RKO (cell line): ENCODE results near the gene GOLT1A.

Experiments used
- DNase-seq: peaks from one replicate; pipeline ENCODE4 v3.0.0-alpha.2; 2016; ENCODE audit warnings: low spot score

Gene GOLT1A

GRCh38 chr1:204154568-204155255, 59.1 kb downstream of the GOLT1A start:
- DNase-seq: no peak

DNA sequence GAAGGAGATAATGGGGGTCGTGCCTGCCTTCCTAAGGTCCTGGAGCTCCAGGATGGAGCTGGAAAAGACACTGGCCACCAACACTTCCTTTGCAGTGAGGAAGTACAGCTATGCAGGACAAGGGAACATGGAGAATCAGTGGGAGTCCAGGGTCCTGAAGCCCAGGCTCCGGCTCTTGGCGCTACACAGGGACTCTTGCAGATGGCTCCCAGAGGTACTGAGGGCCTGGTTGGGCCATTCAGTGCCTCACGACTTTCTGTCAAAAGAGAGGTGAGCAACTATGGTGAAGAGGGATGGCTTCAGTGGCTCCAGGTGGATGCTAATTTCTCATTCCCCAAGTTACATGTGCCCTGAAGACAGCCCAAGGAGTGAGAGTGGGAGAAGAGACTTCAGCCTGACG, 60.1 kb downstream of the GOLT1A start:
- DNase-seq: no peak

DNA sequence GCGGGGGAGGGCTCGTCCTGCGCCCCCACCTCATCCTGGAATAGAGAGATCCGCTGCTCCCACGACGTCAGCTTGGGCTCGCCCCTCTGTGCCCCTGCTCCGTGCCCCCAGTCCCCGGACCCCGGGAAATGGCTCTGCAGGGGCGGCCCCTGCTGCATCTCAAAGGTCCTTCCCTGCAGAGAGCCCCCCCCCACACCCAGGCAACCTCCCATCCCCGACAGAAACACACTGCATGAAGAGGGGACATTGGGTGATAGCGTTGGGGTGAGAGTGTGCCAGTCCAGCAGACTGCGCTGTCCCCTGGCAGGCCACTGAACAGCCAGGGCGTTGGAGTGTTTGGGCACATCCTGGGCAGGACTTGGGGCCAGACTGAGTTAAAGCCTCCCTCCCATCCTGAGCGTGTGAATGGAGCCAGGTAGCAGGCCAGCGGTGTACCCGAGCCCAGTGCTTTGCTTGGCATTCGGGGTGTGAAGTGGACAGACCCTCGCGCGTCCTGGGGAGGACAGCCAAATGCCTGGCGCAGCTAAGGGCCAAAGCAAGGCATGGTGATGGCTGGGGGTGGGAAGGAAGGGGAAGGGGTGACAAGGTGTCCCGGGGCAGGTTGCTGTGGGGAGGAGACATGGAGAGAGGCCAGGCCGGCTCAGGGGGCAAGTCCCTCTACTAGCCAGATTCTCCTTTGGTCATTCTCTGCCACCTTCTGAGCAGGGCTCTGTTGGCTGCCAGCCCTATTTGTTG, 61.3 kb downstream of the GOLT1A start:
- DNase-seq: no peak

DNA sequence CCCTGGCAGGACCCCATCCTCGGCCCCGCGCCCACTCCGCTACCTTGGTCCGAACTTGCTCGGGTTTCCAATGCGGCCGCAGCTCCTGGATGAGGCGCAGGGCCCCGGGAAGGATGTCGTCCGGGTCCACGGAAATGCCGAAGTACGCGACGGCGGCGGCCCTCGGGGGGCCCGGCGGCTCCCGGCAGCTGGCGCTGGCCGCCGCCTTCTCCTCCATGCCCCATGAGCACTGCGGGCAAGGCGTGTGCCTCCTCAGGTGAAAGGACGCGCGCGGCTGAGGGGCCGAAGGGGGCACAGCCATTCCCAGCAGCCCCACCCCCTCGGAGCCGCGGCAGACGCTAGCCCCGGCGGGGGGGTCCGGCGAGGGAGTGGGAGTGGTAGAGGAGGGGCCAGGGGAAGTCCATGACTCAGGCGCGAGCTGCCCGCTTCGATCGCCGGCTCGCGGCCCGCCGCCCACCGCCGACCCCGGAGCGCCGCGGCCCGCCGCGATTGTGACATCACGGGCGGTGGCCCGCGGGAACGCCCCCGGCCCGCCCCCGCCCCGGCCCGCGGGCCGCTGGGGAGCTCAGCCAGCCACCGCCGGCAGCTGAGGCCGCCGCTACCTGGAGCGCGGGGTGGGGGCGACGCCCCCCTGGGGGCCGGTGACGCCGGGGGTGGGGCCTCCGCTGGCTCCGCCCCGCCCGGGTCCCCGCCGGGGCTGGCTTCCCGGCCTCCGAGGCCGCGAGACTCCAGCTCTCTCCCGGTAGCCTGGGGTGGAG, 62.1 kb downstream of the GOLT1A start, which contains the start of gene ETNK2:
ETNK2 (minus strand) TSS at position 493 of the 758 bp plus-strand sequence; CDS start at position 301, 192 bp downstream.
- DNase-seq: no peak

DNA sequence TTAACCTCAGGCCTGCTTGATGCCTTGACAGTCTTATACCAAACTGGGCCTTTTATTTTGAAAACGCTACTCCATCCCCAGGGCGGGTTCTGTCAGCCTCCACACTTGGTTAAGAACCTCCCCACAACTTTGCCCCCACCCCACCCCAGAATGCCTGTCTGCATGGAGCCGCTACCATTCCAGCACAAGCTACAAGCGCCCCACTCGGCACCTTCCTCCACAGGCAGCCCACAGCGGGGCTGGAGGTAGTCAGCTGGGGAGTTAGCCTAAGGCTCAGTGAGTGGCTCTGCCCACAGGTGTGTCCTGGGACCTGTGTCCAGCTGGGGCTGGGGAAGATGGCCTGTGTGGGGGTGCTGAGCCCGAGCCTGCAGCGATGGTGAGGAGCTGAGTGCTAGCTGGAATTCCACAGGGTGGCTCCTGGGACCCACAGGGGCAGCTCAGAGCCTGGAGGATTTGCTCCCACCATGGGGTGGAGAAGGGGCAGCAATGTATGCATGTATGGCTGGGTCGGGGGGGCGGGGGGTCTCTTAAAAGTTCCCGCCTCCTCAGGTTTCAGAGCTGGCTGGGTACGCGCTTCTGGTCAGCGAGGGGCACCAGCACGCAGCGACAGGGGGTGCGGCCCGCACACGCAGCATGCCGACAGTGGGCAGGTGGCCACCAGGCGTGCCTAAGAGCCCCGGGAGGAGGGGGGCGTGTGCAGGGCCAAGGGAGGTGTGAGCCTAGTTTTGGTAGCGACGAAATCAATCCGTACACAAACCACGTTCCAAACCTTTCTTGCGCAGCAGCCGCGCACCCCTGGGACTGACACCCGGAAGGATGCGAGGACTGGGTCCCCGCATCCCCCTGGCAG, 62.9 kb downstream of the GOLT1A start:
- DNase-seq: no peak

DNA sequence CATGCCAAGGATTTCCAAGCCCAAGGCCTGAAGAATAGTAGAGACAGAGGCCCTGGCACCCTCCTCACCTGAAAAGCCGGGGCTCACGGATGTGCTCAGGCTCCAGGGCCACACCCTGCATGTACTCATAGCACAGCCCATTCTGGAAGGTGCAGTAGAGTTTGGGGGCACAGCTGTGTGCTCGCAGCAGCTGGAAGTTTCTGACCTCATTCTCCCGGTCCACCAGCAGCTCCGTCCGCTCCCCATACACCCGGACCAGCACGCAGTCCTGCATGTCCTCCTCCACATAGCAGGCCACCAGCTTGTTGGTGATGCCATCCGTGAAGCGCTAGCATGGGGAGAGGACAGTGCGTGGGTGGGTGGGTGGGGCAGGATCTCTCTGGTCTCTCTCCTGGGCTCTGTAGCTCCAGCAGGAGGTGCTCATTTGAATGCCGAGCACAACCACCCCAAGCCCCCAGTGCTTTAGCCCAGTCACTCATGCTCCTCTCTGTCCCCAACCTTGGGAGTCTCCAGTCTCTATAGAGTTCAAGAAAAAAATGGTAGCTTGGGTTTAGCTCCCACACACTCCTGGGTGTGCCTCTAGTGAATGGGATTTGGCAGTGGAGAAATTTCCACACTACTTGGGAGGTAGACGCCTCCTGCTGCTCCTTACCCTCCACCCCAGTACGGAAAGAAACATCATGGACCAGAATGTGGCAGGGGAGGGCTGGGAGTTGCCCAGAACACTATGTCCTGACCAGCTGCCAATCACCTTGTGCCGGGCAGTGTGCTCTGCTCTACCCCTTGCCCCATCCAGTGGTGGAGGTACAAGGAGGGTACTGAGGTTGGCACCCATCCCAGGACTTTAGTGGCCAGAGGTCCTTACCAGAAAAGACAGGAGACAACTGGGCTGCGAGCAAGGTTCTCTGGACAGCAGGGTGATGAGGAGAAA, 63.9 kb downstream of the GOLT1A start:
- DNase-seq: no peak

GRCh38 chr1:204149107-204149506, 64.7 kb downstream of the GOLT1A start:
- DNase-seq: no peak
